GM21723 (cell line): ENCODE measurements around the gene WDR72.

Experiments used
- ATAC-seq: cut with Tn5 transposase; IDR thresholded peaks from one replicate; pipeline ENCODE4 v1.9.1; 2021; ENCODE audit warnings: mild to moderate bottlenecking, moderate library complexity; ENCODE audit not compliant: unreplicated experiment

The WDR72 gene

GRCh38 chr15:53472210-53472609 is 287.3 kb downstream of the WDR72 start:
- no peak for ATAC-seq

GRCh38 chr15:53470743-53471142 is 288.7 kb downstream of the WDR72 start:
- no peak for ATAC-seq

GRCh38 chr15:53469422-53469821 is 290.0 kb downstream of the WDR72 start:
- no peak for ATAC-seq
